HG03159 (cell line): ENCODE data around the gene TSHZ1.
"Not testable (repeated sequence)": the region's sequence is repeated elsewhere in the genome, so short reads cannot be mapped to it uniquely, and the experiment has no call there.

Experiments
- ATAC-seq: cut with Tn5 transposase; IDR thresholded peaks from one replicate; pipeline ENCODE4 v1.9.1; 2021; ENCODE audit warnings: mild to moderate bottlenecking, moderate library complexity; ENCODE audit not compliant: unreplicated experiment

TSHZ1 gene

GRCh38 chr18:75290737-75291358 lies 80.3 kb downstream of the TSHZ1 start:
- ATAC-seq = no peak

- ATAC-seq = no peak
These were observed 80.9 kb downstream of the TSHZ1 start for GRCh38 chr18:75291460-75291859.

GRCh38 chr18:75293591-75293990 lies 83.0 kb downstream of the TSHZ1 start:
- no peak for ATAC-seq

- ATAC-seq = no peak
These were observed 87.1 kb downstream of the TSHZ1 start for GRCh38 chr18:75297731-75298130.

- no peak for ATAC-seq
These were observed 94.3 kb downstream of the TSHZ1 start for GRCh38 chr18:75304678-75305557.

GRCh38 chr18:75305984-75306383 lies 95.4 kb downstream of the TSHZ1 start:
- no peak for ATAC-seq

- ATAC-seq = no peak
These were observed 96.9 kb downstream of the TSHZ1 start for GRCh38 chr18:75307530-75307929.

- ATAC-seq = no peak
These were observed 99.0 kb downstream of the TSHZ1 start for GRCh38 chr18:75309564-75309963.

- ATAC-seq = no peak
These were observed 103.5 kb downstream of the TSHZ1 start for GRCh38 chr18:75314117-75314516.

GRCh38 chr18:75314606-75315005 lies 104.0 kb downstream of the TSHZ1 start:
- ATAC-seq = no peak

GRCh38 chr18:75316223-75316622 lies 105.6 kb downstream of the TSHZ1 start:
- ATAC-seq = no peak

- ATAC-seq = no peak
These were observed 106.2 kb downstream of the TSHZ1 start for GRCh38 chr18:75316826-75317225.

GRCh38 chr18:75317300-75317699 lies 106.7 kb downstream of the TSHZ1 start:
- ATAC-seq = no peak

- no peak for ATAC-seq
These were observed 107.1 kb downstream of the TSHZ1 start for GRCh38 chr18:75317703-75318102.

GRCh38 chr18:75319905-75320304 lies 109.3 kb downstream of the TSHZ1 start:
- no peak for ATAC-seq

GRCh38 chr18:75320506-75320905 lies 109.9 kb downstream of the TSHZ1 start:
- no peak for ATAC-seq

- ATAC-seq = no peak
These were observed 110.8 kb downstream of the TSHZ1 start for GRCh38 chr18:75321431-75321830.

- no peak for ATAC-seq
These were observed 111.6 kb downstream of the TSHZ1 start for GRCh38 chr18:75322206-75322605.

- ATAC-seq = no peak
These were observed 113.4 kb downstream of the TSHZ1 start for GRCh38 chr18:75323821-75324585.

- no peak for ATAC-seq
These were observed 114.2 kb downstream of the TSHZ1 start for GRCh38 chr18:75324686-75325257.

- ATAC-seq = not testable (repeated sequence)
These were observed 119.2 kb downstream of the TSHZ1 start for GRCh38 chr18:75329753-75330152.
